Left kidney (tissue), 8 donors: ENCODE results near the gene OTOGL. TPM values are rescaled to one million over a fixed set of nuclear protein-coding genes. Genes with fewer than 3 reads are reported as not detected.
"Not testable (repeated sequence)": the region's sequence is repeated elsewhere in the genome, so short reads cannot be mapped to it uniquely, and the experiment has no call there.

ENCODE experiments used
- DNase-seq: peaks from one replicate; pipeline ENCODE4 v3.0.0-alpha.2; 2013
- long read RNA-seq, 8 donors: transcript quantifications; one replicate each; lab custom pipeline, GENCODE V29; 2026
- polyA plus RNA-seq: library from polyadenylated mRNA; unstranded; fragments of 120-200 nt; gene quantifications from one replicate; pipeline ENCODE4 v1.2.1, GENCODE V29; 2013; ENCODE audit not compliant: insufficient read length

The OTOGL gene
- polyA plus RNA-seq = 0.95 TPM
- long read RNA-seq, donor 1 = 0 reads
- long read RNA-seq, donor 2 = 0 reads
- long read RNA-seq, donor 3 = 0 reads
- long read RNA-seq, donor 4 = 0 reads
- long read RNA-seq, donor 5 = 0 reads
- long read RNA-seq, donor 6 = 0 reads
- long read RNA-seq, donor 7 = 0 reads
- long read RNA-seq, donor 8 = 0 reads

GRCh38 chr12:80099259-80099658 lies at the start of gene OTOGL:
OTOGL (plus strand) TSS chr12:80099537; CDS start chr12:80209432, 109,895 bp downstream.
- no peak for DNase-seq

GRCh38 chr12:80050236-80050635 lies 49.1 kb upstream of the OTOGL start:
- no peak for DNase-seq

- DNase-seq = no peak
Measured at GRCh38 chr12:80053051-80053790, 46.1 kb upstream of the OTOGL start.

GRCh38 chr12:80056232-80056631 lies 43.1 kb upstream of the OTOGL start:
- DNase-seq = no peak

- DNase-seq = peak; percentile 17
Measured at GRCh38 chr12:80056845-80057244, 42.5 kb upstream of the OTOGL start.

GRCh38 chr12:80058586-80058985 lies 40.8 kb upstream of the OTOGL start:
- DNase-seq = no peak

GRCh38 chr12:80059102-80059501 lies 40.2 kb upstream of the OTOGL start:
- DNase-seq = no peak

- DNase-seq = no peak
Measured at GRCh38 chr12:80059875-80060274, 39.5 kb upstream of the OTOGL start.

GRCh38 chr12:80064269-80064668 lies 35.1 kb upstream of the OTOGL start:
- DNase-seq = no peak

- no peak for DNase-seq
Measured at GRCh38 chr12:80064951-80065350, 34.4 kb upstream of the OTOGL start.

- DNase-seq = no peak
Measured at GRCh38 chr12:80068173-80068572, 31.2 kb upstream of the OTOGL start.

GRCh38 chr12:80083892-80084614 lies 15.3 kb upstream of the OTOGL start:
- DNase-seq = not testable (repeated sequence)

GRCh38 chr12:80086025-80086424 lies 13.3 kb upstream of the OTOGL start:
- no peak for DNase-seq

GRCh38 chr12:80087486-80088213 lies 11.7 kb upstream of the OTOGL start:
- DNase-seq = no peak

- no peak for DNase-seq
Measured at GRCh38 chr12:80100591-80100990, 1.3 kb downstream of the OTOGL start.

- no peak for DNase-seq
Measured at GRCh38 chr12:80101126-80101525, 1.8 kb downstream of the OTOGL start.

- DNase-seq = no peak
Measured at GRCh38 chr12:80107221-80107620, 7.9 kb downstream of the OTOGL start.

GRCh38 chr12:80116735-80117134 lies 17.4 kb downstream of the OTOGL start:
- DNase-seq = no peak

GRCh38 chr12:80118565-80119324 lies 19.4 kb downstream of the OTOGL start:
- DNase-seq = no peak

GRCh38 chr12:80120994-80121393 lies 21.7 kb downstream of the OTOGL start:
- DNase-seq = no peak

GRCh38 chr12:80121661-80122060 lies 22.3 kb downstream of the OTOGL start:
- no peak for DNase-seq
